K562 (cell line): Measurements from ENCODE around the gene CTBP2. TPM values are rescaled to one million over a fixed set of nuclear protein-coding genes. Genes with fewer than 3 reads are reported as not detected.

Experiments
- ATAC-seq: fragments of 200-7000 bp; cut with Tn5 transposase; 3 replicates; pipeline ENCODE4 v1.9.1; 2020; ENCODE audit warnings: moderate library complexity
- BruUV-seq: library from RNA; stranded (reverse); fragments of 400-500 nt; replicated peaks from 2 replicates; lab custom pipeline; 2021; lab: Mats Ljungman, UMichigan
- CTCF ChIA-PET: fragments of 300-600 bp; formaldehyde crosslinking; extraction: SDS; loops from one replicate; lab custom pipeline; 2021; ENCODE audit warnings: low intra/inter-chr PET ratio; lab: Yijun Ruan, JAX
- POLR2A ChIA-PET: fragments of 300-600, 350-650 bp; sonication (Branson Sonifier 250); formaldehyde crosslinking; extraction: SDS; loops from one replicate; lab custom pipeline; 2021; ENCODE audit warnings: antibody characterized with exemption, inconsistent platforms; lab: Yijun Ruan, JAX
- DNase-seq, 4 experiments: peaks; one replicate each; pipeline versions ENCODE4 v3.0.0 to v3.0.0-alpha.2; 2011 to 2018; ENCODE audit warnings: low spot score in 3 of 4, mixed read lengths in 3 of 4; ENCODE audit errors: extremely low read depth in 1 of 4
- FAIRE-seq: peaks from 2 replicates; lab custom pipeline; 2011; peaks lifted over from hg19 to GRCh38; lab: Jason Lieb, UNC
- H2AFZ ChIP-seq: 2 replicates; pipeline ENCODE4 v1.6.0; 2011; ENCODE audit warnings: low read depth, low read length, control low read depth, inconsistent platforms
- H3K27ac ChIP-seq: fragments of 200-600 bp; 3 replicates; pipeline ENCODE4 v1.8.0; 2011; ENCODE audit warnings: low read depth, mild to moderate bottlenecking, control low read depth, inconsistent platforms, low read length, moderate library complexity, mixed read lengths; ENCODE audit errors: extremely low read depth
- H3K27me3 ChIP-seq, 2 experiments: fragments of 300-600 bp in 1 of 2; 2 replicates in 1 of 2; 3 replicates in 1 of 2; pipeline versions ENCODE4 v1.6.0 to v1.8.0; 2011; ENCODE audit warnings: inconsistent platforms in 2 of 2, low read length in 2 of 2, mild to moderate bottlenecking in 1 of 2, mixed read lengths in 1 of 2, moderate library complexity in 1 of 2; ENCODE audit not compliant: control insufficient read depth in 2 of 2, insufficient read depth in 2 of 2
- H3K36me3 ChIP-seq: fragments of 300-600 bp; 3 replicates; pipeline ENCODE4 v1.8.0; 2011; ENCODE audit warnings: mild to moderate bottlenecking, low read length, inconsistent platforms; ENCODE audit not compliant: control insufficient read depth, insufficient read depth
- H3K4me1 ChIP-seq, 2 experiments: fragments of 200-600 bp in 1 of 2; replicated peaks in 1 of 2; 2 replicates in 1 of 2; 3 replicates in 1 of 2; pipeline versions ENCODE4 v1.5.1 to v1.8.0; 2011; ENCODE audit warnings: inconsistent platforms in 2 of 2, low read length in 2 of 2, mild to moderate bottlenecking in 1 of 2, mixed read lengths in 1 of 2, moderate library complexity in 1 of 2; ENCODE audit not compliant: control insufficient read depth in 2 of 2, insufficient read depth in 2 of 2
- H3K4me2 ChIP-seq: 2 replicates; pipeline ENCODE4 v1.6.1; 2011; ENCODE audit warnings: low read length, control low read depth, inconsistent platforms, mixed read lengths; ENCODE audit not compliant: insufficient read depth
- H3K4me3 ChIP-seq: fragments of 200-600 bp; sonication (generic), shearing (Covaris generic); 2 replicates; pipeline ENCODE4 v1.5.1; 2016; ENCODE audit warnings: control low read depth, inconsistent platforms
- H3K79me2 ChIP-seq: fragments of 200-600 bp; 3 replicates; pipeline ENCODE4 v1.8.0; 2011; ENCODE audit warnings: low read length, inconsistent platforms; ENCODE audit not compliant: control insufficient read depth, insufficient read depth
- H3K9ac ChIP-seq, 2 experiments: 2 replicates each; pipeline versions ENCODE4 v1.6.0 to v1.6.1; 2011; ENCODE audit warnings: low read depth in 2 of 2, low read length in 2 of 2, control low read depth in 1 of 2, inconsistent platforms in 1 of 2, mild to moderate bottlenecking in 1 of 2, mixed read lengths in 1 of 2; ENCODE audit not compliant: insufficient read depth in 1 of 2
- H3K9me1 ChIP-seq: one replicate; pipeline ENCODE4 v1.6.0; 2011; ENCODE audit warnings: inconsistent platforms, mild to moderate bottlenecking, low read length, moderate library complexity; ENCODE audit not compliant: control insufficient read depth, insufficient read depth
- H3K9me3 ChIP-seq: replicated peaks from 2 replicates; pipeline ENCODE4 v1.5.1; 2011; ENCODE audit warnings: low read depth, low read length, inconsistent platforms; ENCODE audit not compliant: control insufficient read depth, insufficient read depth
- H4K20me1 ChIP-seq: replicated peaks from 2 replicates; pipeline ENCODE4 v1.6.1; 2011; ENCODE audit warnings: low read length, inconsistent platforms, mixed read lengths; ENCODE audit not compliant: control insufficient read depth, insufficient read depth
- FOS ChIP-seq: IDR thresholded peaks from 3 replicates; pipeline ENCODE4 v1.6.1; 2011; ENCODE audit not compliant: insufficient read length; ENCODE audit errors: extremely low read depth
- FOXM1 ChIP-seq, 2 experiments: fragments of 450-650 bp in 1 of 2; sonication (generic) in 1 of 2; formaldehyde crosslinking in 1 of 2; IDR thresholded peaks; 2 replicates each; pipeline versions ENCODE4 v1.6.1 to v1.9.0; 2017 to 2022; ENCODE audit warnings: low read depth in 2 of 2, mild to moderate bottlenecking in 2 of 2, missing genetic modification reagents in 1 of 2, moderate library complexity in 1 of 2
- JUNB ChIP-seq: fragments of 450-650 bp; formaldehyde crosslinking; conservative IDR thresholded peaks from 2 replicates; pipeline ENCODE4 v1.4.0; 2020; ENCODE audit warnings: mild to moderate bottlenecking
- WGBS: fragments of 100-300 bp; shearing (Covaris generic); methylation state at CpG from one replicate; pipeline ENCODE4 v1.1.6; 2016; ENCODE audit warnings: low coverage, mixed read lengths; ENCODE audit not compliant: insufficient coverage; ENCODE audit errors: missing lambda C conversion rate; 5-methylcytosine and 5-hydroxymethylcytosine counted together
- in situ Hi-C: fragments of 300-500 bp; cut with MboI; formaldehyde crosslinking; loops from 4 replicates; pipeline ENCODE4 v1.15.0; 2018; ENCODE audit warnings: inconsistent platforms, mixed read lengths
- intact Hi-C: fragments of 100-400 bp; cut with micrococcal nuclease; formaldehyde crosslinking; loops from 2 replicates; pipeline ENCODE4 v1.14.2; 2022
- polyA plus RNA-seq, 8 experiments: library from polyadenylated mRNA; depleted of rRNA in 4 of 8; stranded (reverse) in 5 of 8; unstranded in 3 of 8; fragments of >200 nt; fragmentation: Nextera tagmentation in 2 of 8; fragmentation: Illumina TruSeq in 1 of 8; extraction: Ambion mirVana in 2 of 8; extraction: Trizol in 1 of 8; gene quantifications; 2 replicates each; pipeline versions ENCODE4 v1.2.1 to v1.2.3, GENCODE V29; 2011 to 2014; ENCODE audit warnings: inconsistent platforms in 1 of 8, missing spikeins in 1 of 8
- total RNA-seq, 7 experiments: library from RNA; depleted of rRNA in 6 of 7; stranded (reverse); fragments of >200 nt in 6 of 7; fragmentation: Illumina TruSeq in 2 of 7; extraction: Trizol in 2 of 7; gene quantifications; 2 replicates each; pipeline versions ENCODE4 v1.2.1 to v1.2.3, GENCODE V29; 2011 to 2021; ENCODE audit warnings: low replicate concordance in 1 of 7
- TF ChIP-seq, protein P1 (sequence below): IDR thresholded peaks from 2 replicates; pipeline ENCODE4 v1.6.1; 2011; ENCODE audit not compliant: insufficient read length; ENCODE audit errors: extremely low read depth
- TF ChIP-seq, protein P2 (sequence below): sonication (generic); formaldehyde crosslinking; IDR thresholded peaks from 2 replicates; pipeline ENCODE4 v1.8.0; 2022; ENCODE audit warnings: mild to moderate bottlenecking, missing genetic modification reagents
- TF ChIP-seq, protein P3 (sequence below): fragments of 450-650 bp; IDR thresholded peaks from 2 replicates; pipeline ENCODE4 v1.6.1; 2016
- TF ChIP-seq, protein P4 (sequence below): sonication (generic); formaldehyde crosslinking; IDR thresholded peaks from 2 replicates; pipeline ENCODE4 v1.8.0; 2022; ENCODE audit warnings: mild to moderate bottlenecking, missing genetic modification reagents, borderline replicate concordance
- TF ChIP-seq, protein P5 (sequence below): fragments of 250-450 bp; sonication (Bioruptor Pico); IDR thresholded peaks from 2 replicates; pipeline ENCODE4 v1.9.0; 2021; ENCODE audit warnings: mild to moderate bottlenecking, inconsistent platforms

The CTBP2 gene
- total and polyA plus RNA-seq, 9 of the 15 experiments (the other 6 are each of a cell fraction or from before 2014, with no cell fraction given), result 1.3 to 8.8 (median 5.1) TPM

DNA sequence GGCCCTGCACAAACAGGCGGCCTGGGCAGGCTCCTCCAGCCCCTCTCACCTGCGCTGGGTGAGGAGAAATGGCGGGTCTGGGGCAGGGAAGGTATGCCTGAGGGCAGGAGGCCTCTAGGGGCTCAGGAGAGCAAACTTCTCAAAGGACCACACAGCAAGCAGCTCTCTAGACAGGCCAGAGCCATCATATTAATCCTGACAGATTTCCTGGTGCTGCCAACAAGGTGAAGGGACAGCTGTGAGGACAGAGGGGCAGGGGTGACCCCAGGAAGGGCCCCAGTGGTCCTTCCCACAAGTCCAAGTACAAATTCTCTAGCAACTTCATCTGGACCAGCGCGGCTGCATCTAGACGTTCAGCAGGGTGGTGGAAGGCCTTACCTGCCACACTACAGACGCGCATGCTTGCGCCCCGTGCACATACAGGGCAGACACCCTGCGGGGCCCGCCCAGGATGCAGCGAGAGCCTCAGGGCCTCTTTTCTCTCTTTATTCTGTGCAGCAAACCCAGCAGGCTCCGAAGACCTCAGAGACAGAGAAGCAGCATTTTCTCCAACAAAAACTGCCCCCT lies 156.4 kb downstream of the CTBP2 start:
- no peak for DNase-seq

More for the DNA sequence above, 156.4 kb downstream of the CTBP2 start:
- Histone ChIP-seq H3K9me3 (no peaks in the 10 kb centered on the region), H3K4me1 (no peaks in the 10 kb centered on the region), H3K79me2 (no peaks in the 10 kb centered on the region), H3K27ac (no peak overlapping the region), H4K20me1 (no peaks in the 10 kb centered on the region), H3K36me3 (no peaks in the 10 kb centered on the region), H3K9me1 (no peaks in the 10 kb centered on the region), H3K9ac (no peak overlapping the region), H3K27me3 (no peaks in the 10 kb centered on the region), H2AFZ (no peak overlapping the region), H3K4me3 (no peak overlapping the region), H3K4me2 (no peak overlapping the region)
- POLR2A ChIA-PET, result no interaction called here
- WGBS, result no CpG with 5 or more reads among the region's 14 CpGs
- CTCF ChIA-PET, result no interaction called here
- BruUV-seq, result no TSS peak
- FAIRE-seq (no peak), ATAC-seq (no peak)
- TF ChIP-seq, protein P1, sequence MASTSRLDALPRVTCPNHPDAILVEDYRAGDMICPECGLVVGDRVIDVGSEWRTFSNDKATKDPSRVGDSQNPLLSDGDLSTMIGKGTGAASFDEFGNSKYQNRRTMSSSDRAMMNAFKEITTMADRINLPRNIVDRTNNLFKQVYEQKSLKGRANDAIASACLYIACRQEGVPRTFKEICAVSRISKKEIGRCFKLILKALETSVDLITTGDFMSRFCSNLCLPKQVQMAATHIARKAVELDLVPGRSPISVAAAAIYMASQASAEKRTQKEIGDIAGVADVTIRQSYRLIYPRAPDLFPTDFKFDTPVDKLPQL, result no peak
- TF ChIP-seq, protein P2, sequence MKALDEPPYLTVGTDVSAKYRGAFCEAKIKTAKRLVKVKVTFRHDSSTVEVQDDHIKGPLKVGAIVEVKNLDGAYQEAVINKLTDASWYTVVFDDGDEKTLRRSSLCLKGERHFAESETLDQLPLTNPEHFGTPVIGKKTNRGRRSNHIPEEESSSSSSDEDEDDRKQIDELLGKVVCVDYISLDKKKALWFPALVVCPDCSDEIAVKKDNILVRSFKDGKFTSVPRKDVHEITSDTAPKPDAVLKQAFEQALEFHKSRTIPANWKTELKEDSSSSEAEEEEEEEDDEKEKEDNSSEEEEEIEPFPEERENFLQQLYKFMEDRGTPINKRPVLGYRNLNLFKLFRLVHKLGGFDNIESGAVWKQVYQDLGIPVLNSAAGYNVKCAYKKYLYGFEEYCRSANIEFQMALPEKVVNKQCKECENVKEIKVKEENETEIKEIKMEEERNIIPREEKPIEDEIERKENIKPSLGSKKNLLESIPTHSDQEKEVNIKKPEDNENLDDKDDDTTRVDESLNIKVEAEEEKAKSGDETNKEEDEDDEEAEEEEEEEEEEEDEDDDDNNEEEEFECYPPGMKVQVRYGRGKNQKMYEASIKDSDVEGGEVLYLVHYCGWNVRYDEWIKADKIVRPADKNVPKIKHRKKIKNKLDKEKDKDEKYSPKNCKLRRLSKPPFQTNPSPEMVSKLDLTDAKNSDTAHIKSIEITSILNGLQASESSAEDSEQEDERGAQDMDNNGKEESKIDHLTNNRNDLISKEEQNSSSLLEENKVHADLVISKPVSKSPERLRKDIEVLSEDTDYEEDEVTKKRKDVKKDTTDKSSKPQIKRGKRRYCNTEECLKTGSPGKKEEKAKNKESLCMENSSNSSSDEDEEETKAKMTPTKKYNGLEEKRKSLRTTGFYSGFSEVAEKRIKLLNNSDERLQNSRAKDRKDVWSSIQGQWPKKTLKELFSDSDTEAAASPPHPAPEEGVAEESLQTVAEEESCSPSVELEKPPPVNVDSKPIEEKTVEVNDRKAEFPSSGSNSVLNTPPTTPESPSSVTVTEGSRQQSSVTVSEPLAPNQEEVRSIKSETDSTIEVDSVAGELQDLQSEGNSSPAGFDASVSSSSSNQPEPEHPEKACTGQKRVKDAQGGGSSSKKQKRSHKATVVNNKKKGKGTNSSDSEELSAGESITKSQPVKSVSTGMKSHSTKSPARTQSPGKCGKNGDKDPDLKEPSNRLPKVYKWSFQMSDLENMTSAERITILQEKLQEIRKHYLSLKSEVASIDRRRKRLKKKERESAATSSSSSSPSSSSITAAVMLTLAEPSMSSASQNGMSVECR (CRISPR knock-in tag), result no peak
- no peak for TF ChIP-seq FOXM1 (IDR thresholded peaks at IDR 0.05; ENCODE audit: low read depth)
- no peak for TF ChIP-seq FOXM1 (CRISPR knock-in tag; IDR thresholded peaks at IDR 0.05; ENCODE audit: low read depth)
- TF ChIP-seq, protein P3, sequence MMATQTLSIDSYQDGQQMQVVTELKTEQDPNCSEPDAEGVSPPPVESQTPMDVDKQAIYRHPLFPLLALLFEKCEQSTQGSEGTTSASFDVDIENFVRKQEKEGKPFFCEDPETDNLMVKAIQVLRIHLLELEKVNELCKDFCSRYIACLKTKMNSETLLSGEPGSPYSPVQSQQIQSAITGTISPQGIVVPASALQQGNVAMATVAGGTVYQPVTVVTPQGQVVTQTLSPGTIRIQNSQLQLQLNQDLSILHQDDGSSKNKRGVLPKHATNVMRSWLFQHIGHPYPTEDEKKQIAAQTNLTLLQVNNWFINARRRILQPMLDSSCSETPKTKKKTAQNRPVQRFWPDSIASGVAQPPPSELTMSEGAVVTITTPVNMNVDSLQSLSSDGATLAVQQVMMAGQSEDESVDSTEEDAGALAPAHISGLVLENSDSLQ, result no peak
- TF ChIP-seq JUNB (CRISPR knock-in tag), result no peak
- TF ChIP-seq, protein P4, sequence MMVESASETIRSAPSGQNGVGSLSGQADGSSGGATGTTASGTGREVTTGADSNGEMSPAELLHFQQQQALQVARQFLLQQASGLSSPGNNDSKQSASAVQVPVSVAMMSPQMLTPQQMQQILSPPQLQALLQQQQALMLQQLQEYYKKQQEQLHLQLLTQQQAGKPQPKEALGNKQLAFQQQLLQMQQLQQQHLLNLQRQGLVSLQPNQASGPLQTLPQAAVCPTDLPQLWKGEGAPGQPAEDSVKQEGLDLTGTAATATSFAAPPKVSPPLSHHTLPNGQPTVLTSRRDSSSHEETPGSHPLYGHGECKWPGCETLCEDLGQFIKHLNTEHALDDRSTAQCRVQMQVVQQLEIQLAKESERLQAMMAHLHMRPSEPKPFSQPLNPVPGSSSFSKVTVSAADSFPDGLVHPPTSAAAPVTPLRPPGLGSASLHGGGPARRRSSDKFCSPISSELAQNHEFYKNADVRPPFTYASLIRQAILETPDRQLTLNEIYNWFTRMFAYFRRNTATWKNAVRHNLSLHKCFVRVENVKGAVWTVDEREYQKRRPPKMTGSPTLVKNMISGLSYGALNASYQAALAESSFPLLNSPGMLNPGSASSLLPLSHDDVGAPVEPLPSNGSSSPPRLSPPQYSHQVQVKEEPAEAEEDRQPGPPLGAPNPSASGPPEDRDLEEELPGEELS (CRISPR knock-in tag), result no peak
- TF ChIP-seq FOS, result no peak
- TF ChIP-seq, protein P5, sequence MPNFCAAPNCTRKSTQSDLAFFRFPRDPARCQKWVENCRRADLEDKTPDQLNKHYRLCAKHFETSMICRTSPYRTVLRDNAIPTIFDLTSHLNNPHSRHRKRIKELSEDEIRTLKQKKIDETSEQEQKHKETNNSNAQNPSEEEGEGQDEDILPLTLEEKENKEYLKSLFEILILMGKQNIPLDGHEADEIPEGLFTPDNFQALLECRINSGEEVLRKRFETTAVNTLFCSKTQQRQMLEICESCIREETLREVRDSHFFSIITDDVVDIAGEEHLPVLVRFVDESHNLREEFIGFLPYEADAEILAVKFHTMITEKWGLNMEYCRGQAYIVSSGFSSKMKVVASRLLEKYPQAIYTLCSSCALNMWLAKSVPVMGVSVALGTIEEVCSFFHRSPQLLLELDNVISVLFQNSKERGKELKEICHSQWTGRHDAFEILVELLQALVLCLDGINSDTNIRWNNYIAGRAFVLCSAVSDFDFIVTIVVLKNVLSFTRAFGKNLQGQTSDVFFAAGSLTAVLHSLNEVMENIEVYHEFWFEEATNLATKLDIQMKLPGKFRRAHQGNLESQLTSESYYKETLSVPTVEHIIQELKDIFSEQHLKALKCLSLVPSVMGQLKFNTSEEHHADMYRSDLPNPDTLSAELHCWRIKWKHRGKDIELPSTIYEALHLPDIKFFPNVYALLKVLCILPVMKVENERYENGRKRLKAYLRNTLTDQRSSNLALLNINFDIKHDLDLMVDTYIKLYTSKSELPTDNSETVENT, result no peak
- in situ Hi-C loops, result no loop called here
- intact Hi-C loops, result no loop called here
